Thyroid gland (tissue), 4 donors: Measurements from ENCODE around the gene PHC2. TPM values are rescaled to one million over a fixed set of nuclear protein-coding genes. Genes with fewer than 3 reads are reported as not detected.

Experiments used
- DNase-seq, 2 donors: peaks; one replicate each; pipeline ENCODE4 v3.0.0-alpha.2; 2019
- H3K27ac ChIP-seq, 3 donors: fragments of 200-600 bp; sonication (generic); 1 replicate in 2 of 3; 2 replicates in 1 of 3; pipeline ENCODE4 v1.5.1; 2016 to 2019; ENCODE audit warnings: mild to moderate bottlenecking in 1 of 3, moderate library complexity in 1 of 3
- H3K27me3 ChIP-seq: fragments of 200-600 bp; sonication (generic); one replicate; pipeline ENCODE4 v1.5.1; 2019
- H3K36me3 ChIP-seq, 2 donors: fragments of 200-600 bp; sonication (generic); one replicate each; pipeline ENCODE4 v1.5.1; 2016 to 2019
- H3K4me1 ChIP-seq, 2 donors: fragments of 200-600 bp; sonication (generic); one replicate each; pipeline ENCODE4 v1.5.1; 2017 to 2019
- H3K4me3 ChIP-seq, 3 donors: fragments of 200-600 bp; sonication (generic); replicated peaks in 1 of 3; 1 replicate in 2 of 3; 2 replicates in 1 of 3; pipeline ENCODE4 v1.5.1; 2016; ENCODE audit warnings: mild to moderate bottlenecking in 1 of 3
- H3K9me3 ChIP-seq: fragments of 200-600 bp; sonication (generic); one replicate; pipeline ENCODE4 v1.5.1; 2017
- POLR2A ChIP-seq, 2 donors: fragments of 450-650 bp; IDR thresholded peaks; one replicate each; pipeline ENCODE4 v1.6.1; 2017; ENCODE audit warnings: antibody characterized with exemption in 2 of 2, mild to moderate bottlenecking in 2 of 2, moderate library complexity in 1 of 2
- WGBS, 2 donors: methylation state at CpG; one replicate each; pipeline ENCODE4 v1.1.5; 2017; 5-methylcytosine and 5-hydroxymethylcytosine counted together
- intact Hi-C: fragments of 100-400 bp; cut with DNase I; formaldehyde crosslinking; loops from one replicate; pipeline ENCODE4 v1.15.1; 2023
- total RNA-seq, 4 donors: library from RNA; depleted of rRNA; stranded (reverse); fragments of >200 nt; gene quantifications; one replicate each; pipeline ENCODE4 v1.2.3, GENCODE V29; 2016
- TF ChIP-seq, protein P1 (sequence below), 6 experiments: fragments of 200-600 bp in 3 of 6; fragments of 450-650 bp in 3 of 6; sonication (generic) in 3 of 6; IDR thresholded peaks; one replicate each; pipeline ENCODE4 v1.5.1; 2016 to 2019; ENCODE audit warnings: antibody characterized with exemption in 6 of 6, mild to moderate bottlenecking in 2 of 6, inconsistent platforms in 1 of 6, moderate library complexity in 1 of 6

The PHC2 gene
- total RNA-seq, 4 donors from 2014 or later = 86.8 to 150 (median 113) TPM

DNA sequence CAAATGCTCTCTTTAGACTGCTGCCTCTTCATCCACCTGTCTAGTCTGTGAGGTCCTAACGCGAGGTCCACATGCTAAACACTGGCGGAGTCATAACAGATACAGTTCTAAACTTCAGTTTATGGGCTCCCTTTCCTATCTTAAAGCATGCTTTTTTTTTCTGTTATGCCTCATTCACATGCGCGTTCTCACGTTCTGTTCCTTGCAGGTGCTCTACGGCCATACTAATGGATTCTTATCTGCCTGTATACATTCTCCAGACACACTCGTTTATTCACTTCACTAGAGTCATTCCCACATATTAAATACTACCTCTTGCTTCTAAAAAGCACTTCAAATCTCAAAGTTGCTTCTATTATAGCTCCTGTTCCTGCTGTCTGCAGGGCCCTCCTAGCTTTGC lies 38.7 kb downstream of the PHC2 start:
- no peaks in the 10 kb centered on the region for H3K9me3 ChIP-seq
- no peaks in the 10 kb centered on the region for H3K36me3 ChIP-seq
- DNase-seq = no peak
- intact Hi-C loops = no loop called here
- no peak overlapping the region for H3K27ac ChIP-seq
- peaks cover 20 to 24% of the 10 kb centered on the region in 2 donors for H3K4me1 ChIP-seq
- 90 to 91% methylated on average over 8 of the region's 8 CpGs for WGBS, 2 donors
- TF ChIP-seq, protein P1, sequence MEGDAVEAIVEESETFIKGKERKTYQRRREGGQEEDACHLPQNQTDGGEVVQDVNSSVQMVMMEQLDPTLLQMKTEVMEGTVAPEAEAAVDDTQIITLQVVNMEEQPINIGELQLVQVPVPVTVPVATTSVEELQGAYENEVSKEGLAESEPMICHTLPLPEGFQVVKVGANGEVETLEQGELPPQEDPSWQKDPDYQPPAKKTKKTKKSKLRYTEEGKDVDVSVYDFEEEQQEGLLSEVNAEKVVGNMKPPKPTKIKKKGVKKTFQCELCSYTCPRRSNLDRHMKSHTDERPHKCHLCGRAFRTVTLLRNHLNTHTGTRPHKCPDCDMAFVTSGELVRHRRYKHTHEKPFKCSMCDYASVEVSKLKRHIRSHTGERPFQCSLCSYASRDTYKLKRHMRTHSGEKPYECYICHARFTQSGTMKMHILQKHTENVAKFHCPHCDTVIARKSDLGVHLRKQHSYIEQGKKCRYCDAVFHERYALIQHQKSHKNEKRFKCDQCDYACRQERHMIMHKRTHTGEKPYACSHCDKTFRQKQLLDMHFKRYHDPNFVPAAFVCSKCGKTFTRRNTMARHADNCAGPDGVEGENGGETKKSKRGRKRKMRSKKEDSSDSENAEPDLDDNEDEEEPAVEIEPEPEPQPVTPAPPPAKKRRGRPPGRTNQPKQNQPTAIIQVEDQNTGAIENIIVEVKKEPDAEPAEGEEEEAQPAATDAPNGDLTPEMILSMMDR (IDR thresholded peaks at IDR 0.05) = no peak
- TF ChIP-seq POLR2A (IDR thresholded peaks at IDR 0.05) = no peak
- H3K27me3 ChIP-seq = no peaks in the 10 kb centered on the region
- no peak overlapping the region for H3K4me3 ChIP-seq

DNA sequence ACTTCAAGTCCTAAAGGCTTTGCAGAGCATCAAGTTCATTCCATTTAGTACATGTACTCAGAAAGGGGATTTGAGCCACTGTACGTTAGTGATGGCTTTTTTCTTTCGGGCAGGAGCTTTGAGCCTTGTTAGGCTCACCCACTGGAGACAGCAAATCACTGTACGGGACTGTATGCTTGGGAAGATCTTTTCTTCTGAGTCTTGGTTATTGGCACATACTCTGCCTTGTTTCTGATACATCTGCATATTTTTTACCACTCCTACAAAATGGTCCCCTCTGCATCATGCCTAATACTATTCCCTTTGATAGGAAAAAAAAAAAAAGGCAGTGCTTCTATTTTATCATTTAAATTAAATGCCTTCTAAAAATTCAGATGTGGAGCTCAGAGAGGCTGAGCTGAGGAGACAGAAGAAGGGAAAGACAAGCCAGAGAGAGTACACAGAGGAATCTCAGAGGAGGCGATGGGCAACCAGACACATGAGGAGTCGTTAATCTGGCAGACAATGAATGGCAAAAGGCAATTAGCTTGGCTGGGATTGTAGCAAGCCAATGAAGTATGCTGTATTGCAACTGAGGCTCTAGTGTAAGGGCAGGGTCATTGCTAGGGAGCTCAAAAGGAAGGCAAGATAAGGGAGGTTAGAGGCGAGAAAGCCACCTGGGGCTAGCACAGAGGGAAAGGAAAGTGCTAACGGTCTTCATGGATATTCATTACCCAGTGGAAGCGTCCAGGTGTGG lies 39.4 kb downstream of the PHC2 start:
- intact Hi-C loops = no loop called here
- no peaks in the 10 kb centered on the region for H3K36me3 ChIP-seq

DNA sequence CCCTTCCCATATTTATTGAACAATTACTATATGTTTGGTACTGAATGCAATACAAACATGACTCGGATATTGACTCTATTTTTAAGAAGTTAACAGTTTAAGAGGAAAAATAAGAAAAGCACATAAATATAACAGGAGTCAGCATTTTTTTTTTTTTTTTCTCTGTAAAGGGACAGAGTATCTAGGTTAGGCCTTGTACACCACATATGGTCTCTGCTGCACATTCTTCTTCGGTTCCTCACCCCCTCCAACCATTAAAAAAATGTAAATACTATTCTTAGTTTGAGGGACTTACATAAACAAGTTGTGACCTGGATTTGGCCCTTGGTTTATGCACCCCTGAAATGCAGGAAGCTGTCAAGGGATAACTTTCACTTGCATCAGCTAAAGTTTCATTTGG lies 40.4 kb downstream of the PHC2 start:
- peaks cover 9 to 12% of the 10 kb centered on the region in 2 donors for H3K4me1 ChIP-seq
- WGBS, 2 donors = 78 to 86% methylated on average over 2 of the region's 2 CpGs
- no peak overlapping the region for H3K27ac ChIP-seq
- no peaks in the 10 kb centered on the region for H3K36me3 ChIP-seq
- no peaks in the 10 kb centered on the region for H3K9me3 ChIP-seq
- TF ChIP-seq, protein P1 (IDR thresholded peaks at IDR 0.05) = no peak
- no peak for TF ChIP-seq POLR2A (IDR thresholded peaks at IDR 0.05)
- intact Hi-C loops = no loop called here
- DNase-seq = no peak
- H3K27me3 ChIP-seq = no peaks in the 10 kb centered on the region
- H3K4me3 ChIP-seq = no peak overlapping the region

More for the DNA sequence above, 39.4 kb downstream of the PHC2 start:
- H3K27me3 ChIP-seq = no peaks in the 10 kb centered on the region
- DNase-seq = no peak
- H3K4me3 ChIP-seq = no peak overlapping the region
- H3K27ac ChIP-seq = no peak overlapping the region
- no peaks in the 10 kb centered on the region for H3K9me3 ChIP-seq
- H3K4me1 ChIP-seq = peaks cover 15 to 19% of the 10 kb centered on the region in 2 donors
- no peak for TF ChIP-seq POLR2A (IDR thresholded peaks at IDR 0.05)
- TF ChIP-seq, protein P1 (IDR thresholded peaks at IDR 0.05) = no peak
- 76 to 79% methylated on average over 8 of the region's 8 CpGs for WGBS, 2 donors

DNA sequence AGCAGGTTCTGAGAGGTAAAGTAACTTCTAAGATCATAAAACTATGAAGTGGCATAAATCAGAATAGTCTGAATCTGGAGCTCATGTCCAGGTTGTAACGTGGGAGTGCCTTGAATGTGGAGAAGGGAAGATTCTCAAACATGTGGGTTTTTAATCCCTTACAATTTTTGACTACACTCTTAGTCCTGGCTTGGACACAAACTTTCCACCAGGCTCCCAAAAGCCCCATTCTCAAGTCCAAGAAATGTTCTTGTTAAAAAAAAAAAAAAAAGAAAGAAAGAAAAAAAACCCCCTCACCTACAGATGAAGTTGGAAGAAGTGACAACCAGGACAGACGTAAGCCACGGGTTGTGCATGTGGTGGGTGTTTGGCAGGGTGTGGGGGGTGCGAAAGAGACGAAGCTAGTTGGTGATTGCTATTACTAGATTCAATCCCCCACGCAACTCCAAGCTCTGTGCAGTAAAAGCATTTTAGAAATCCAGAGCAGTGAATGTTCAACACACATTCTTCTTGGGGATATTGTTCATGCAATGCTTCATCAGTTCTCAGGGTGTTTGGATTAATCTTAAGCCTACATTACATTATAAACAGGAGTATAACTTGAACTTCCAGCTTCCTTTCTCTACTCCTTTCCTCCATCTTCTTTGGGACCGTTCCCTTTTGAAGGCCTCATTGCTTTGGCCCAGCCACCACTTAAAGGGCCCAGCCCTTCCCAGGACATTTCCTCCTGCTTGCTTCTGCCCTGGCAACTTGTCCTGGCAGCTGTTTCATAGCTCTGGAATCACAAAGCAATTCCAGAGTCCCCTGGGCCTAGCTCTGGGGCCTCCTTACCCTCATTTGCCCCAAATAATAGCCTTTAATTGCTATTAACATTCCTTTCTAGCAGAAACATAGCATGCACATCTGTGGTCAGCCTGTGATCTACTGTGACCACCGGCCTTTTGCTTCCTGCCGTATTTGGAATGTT lies 41.8 kb downstream of the PHC2 start:
- WGBS, 2 donors = 57 to 75% methylated on average over 9 of the region's 9 CpGs
- TF ChIP-seq, protein P1 (IDR thresholded peaks at IDR 0.05) = no peak
- TF ChIP-seq POLR2A (IDR thresholded peaks at IDR 0.05) = no peak

More for the DNA sequence above, 41.8 kb downstream of the PHC2 start:
- peak in 1 of 2 donors; percentile 35 for DNase-seq
- Histone ChIP-seq H3K4me3 (no peak overlapping the region), H3K9me3 (no peaks in the 10 kb centered on the region), H3K27me3 (no peaks in the 10 kb centered on the region), H3K4me1 (peaks cover 9 to 12% of the 10 kb centered on the region in 2 donors), H3K36me3 (no peaks in the 10 kb centered on the region), H3K27ac (peak overlapping the region in 2 of 3 donors; percentile 1 to 54)
- intact Hi-C loops = no loop called here
